Measurements from ENCODE around the gene WDR54. TPM values are rescaled to one million over a fixed set of nuclear protein-coding genes. Genes with fewer than 3 reads are reported as not detected.
"Not testable (repeated sequence)": the region's sequence is repeated elsewhere in the genome, so short reads cannot be mapped to it uniquely, and the experiment has no call there.

Gene WDR54
- total and polyA plus RNA-seq, 2 donors = 32.5 to 35.6 TPM

DNA sequence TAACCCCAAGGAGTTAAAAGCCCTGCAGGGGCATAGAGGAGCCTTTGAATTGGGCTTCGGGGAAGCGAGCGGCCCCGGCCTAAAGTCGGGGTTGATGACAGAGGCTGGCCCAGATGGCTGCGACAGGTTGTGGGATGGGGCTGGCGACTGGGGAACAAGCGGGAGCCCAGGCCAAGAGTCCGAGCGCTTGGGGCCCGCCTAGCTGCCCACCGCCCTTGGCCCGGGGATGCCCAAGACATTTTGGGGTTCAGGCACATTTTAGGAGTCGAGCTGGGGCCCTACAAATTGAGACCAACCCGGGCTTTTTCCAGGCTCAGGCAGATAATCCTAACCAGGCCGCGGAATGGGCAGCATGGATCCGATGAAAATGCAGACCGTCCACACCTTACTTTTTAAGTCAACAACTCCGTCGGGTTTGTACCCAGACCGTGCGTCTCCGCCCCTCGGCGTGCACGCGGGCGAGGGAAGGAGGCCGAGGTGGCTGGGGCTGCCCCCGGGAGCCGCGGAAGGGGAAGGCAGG, 19.7 kb downstream of the WDR54 start:
- peaks cover 4 to 26% of the 10 kb centered on the region in 2 donors for H3K4me1 ChIP-seq (ENCODE audit: control insufficient read depth in 2 of 2, insufficient read depth in 2 of 2, low read length in 2 of 2)
- H3K27ac ChIP-seq (ENCODE audit: low read depth in 1 of 2, low read length in 1 of 2) = peak overlapping the region; percentile 56 to 73
- peaks cover 23 to 62% of the 10 kb centered on the region in 2 donors for H3K27me3 ChIP-seq (ENCODE audit: control insufficient read depth in 2 of 2, insufficient read depth in 1 of 2, low read length in 1 of 2)
- no peak for DNase-seq (ENCODE audit: low read depth in 6 of 9, low spot score in 9 of 9)
- 56% methylated on average over 33 of the region's 33 CpGs for WGBS
- H3K9me3 ChIP-seq (ENCODE audit: control insufficient read depth in 2 of 2, insufficient read depth in 1 of 2, low read length in 1 of 2) = peaks cover 0 to 8% of the 10 kb centered on the region in 2 donors
- H3K4me3 ChIP-seq (ENCODE audit: low read length in 2 of 2) = peak overlapping the region; percentile 40 to 45
- H3K36me3 ChIP-seq (ENCODE audit: control insufficient read depth in 2 of 2, insufficient read depth in 2 of 2, low read length in 1 of 2) = no peaks in the 10 kb centered on the region

DNA sequence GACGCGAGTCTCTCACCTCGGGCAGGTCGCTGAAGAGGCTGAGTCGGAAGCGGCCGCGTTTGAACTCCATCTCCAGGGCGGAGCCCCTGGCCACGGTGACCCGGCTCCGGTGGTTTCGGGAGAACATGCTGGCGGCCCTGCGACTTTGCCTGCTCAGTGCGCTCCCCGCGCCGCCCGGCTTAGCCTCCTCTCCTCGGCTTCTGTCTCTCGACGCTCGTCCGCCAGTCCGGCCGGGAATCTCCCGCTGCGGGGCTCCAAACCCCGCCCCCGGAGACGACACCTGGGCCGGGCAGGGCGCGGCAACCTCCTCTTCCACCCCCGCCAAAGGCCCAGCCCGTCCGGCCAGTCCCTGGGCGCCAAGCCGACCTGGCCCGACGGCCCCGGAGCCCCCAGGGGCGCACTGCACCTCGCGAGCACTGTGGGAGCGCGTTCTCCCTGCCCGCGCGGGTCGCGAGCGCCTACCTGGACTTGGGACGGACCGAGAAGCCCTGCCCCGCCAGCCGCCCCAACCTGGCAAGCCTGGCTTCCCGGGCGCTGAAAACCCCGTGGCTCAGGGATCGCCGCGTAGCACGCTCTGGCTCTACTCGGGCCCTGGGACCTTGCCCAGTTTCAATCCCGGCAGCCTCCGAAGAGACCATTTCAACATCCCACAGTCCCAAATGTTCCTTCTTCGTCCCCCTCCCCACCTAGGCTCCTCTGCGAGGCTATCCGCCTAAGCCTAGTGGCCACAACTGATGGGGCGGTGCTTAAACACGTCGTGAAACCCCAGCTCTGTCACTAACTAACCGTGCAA, 20.4 kb downstream of the WDR54 start, which contains the start of gene RTKN:
TSS of gene RTKN (minus strand) at position 248 of the 793 bp plus-strand sequence. CDS start at position 127, 121 bp downstream.
- peak in 1 of 9 donors; percentile 35 for DNase-seq (ENCODE audit: low read depth in 6 of 9, low spot score in 9 of 9)
- H3K4me3 ChIP-seq (ENCODE audit: low read length in 2 of 2) = peak within 1 kb of the TSS; percentile 40 to 45
- 13% methylated on average over 75 of the region's 75 CpGs for WGBS
- peaks cover 4 to 26% of the 10 kb centered on the region in 2 donors for H3K4me1 ChIP-seq (ENCODE audit: control insufficient read depth in 2 of 2, insufficient read depth in 2 of 2, low read length in 2 of 2)
- no peaks in the 10 kb centered on the region for H3K36me3 ChIP-seq (ENCODE audit: control insufficient read depth in 2 of 2, insufficient read depth in 2 of 2, low read length in 1 of 2)
- peaks cover 0 to 8% of the 10 kb centered on the region in 2 donors for H3K9me3 ChIP-seq (ENCODE audit: control insufficient read depth in 2 of 2, insufficient read depth in 1 of 2, low read length in 1 of 2)
- peaks cover 23 to 65% of the 10 kb centered on the region in 2 donors for H3K27me3 ChIP-seq (ENCODE audit: control insufficient read depth in 2 of 2, insufficient read depth in 1 of 2, low read length in 1 of 2)
- peak within 1 kb of the TSS; percentile 73 to 75 for H3K27ac ChIP-seq (ENCODE audit: low read depth in 1 of 2, low read length in 1 of 2)

DNA sequence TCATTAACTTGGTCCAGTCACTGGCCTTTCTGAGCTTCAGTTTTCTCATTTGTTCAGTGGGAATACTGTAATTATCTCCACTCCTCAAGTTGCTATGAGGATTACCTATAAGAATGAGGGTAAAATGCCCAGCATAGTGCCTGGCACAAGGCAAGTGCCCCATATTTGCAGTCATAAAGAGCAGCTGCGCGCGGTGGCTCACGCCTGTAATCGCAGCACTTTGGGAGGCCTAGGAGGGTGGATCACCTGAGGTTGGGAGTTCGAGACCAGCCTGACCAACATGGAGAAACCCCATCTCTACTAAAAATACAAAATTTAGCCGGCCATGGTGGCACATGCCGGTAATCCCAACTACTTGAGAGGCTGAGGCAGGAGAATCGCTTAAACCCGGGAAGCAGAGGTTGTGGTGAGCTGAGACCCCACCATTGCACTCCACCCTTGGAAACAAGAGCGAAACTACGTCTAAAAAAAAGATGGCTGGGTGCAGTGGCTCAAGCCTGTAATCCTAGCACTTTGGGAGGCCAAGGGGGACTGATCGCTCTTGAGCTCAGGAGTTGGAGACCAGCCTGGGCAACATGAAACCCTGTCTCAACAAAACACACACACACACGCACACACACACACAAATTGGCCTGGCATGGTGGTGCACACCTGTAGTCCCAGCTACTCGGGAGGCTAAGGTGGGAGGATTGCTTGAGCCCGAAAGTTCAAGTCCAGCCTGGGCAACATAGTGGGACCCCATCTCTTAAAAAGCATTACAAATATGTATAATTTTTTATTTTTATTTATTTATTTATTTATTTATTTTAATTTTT, 21.2 kb downstream of the WDR54 start:
- WGBS = 96% methylated on average over 16 of the region's 16 CpGs
- H3K4me3 ChIP-seq (ENCODE audit: low read length in 2 of 2); H3K9me3 ChIP-seq (ENCODE audit: control insufficient read depth in 2 of 2, insufficient read depth in 1 of 2, low read length in 1 of 2); DNase-seq (ENCODE audit: low read depth in 6 of 9, low spot score in 9 of 9); H3K36me3 ChIP-seq (ENCODE audit: control insufficient read depth in 2 of 2, insufficient read depth in 2 of 2, low read length in 1 of 2): not testable (repeated sequence)
- Histone ChIP-seq H3K27me3 (ENCODE audit: control insufficient read depth in 2 of 2, insufficient read depth in 1 of 2, low read length in 1 of 2) (peaks cover 23 to 65% of the 10 kb centered on the region in 2 donors), H3K27ac (ENCODE audit: low read depth in 1 of 2, low read length in 1 of 2) (peak overlapping the region in 1 of 2 donors; percentile 71), H3K4me1 (ENCODE audit: control insufficient read depth in 2 of 2, insufficient read depth in 2 of 2, low read length in 2 of 2) (peaks cover 4 to 26% of the 10 kb centered on the region in 2 donors)

DNA sequence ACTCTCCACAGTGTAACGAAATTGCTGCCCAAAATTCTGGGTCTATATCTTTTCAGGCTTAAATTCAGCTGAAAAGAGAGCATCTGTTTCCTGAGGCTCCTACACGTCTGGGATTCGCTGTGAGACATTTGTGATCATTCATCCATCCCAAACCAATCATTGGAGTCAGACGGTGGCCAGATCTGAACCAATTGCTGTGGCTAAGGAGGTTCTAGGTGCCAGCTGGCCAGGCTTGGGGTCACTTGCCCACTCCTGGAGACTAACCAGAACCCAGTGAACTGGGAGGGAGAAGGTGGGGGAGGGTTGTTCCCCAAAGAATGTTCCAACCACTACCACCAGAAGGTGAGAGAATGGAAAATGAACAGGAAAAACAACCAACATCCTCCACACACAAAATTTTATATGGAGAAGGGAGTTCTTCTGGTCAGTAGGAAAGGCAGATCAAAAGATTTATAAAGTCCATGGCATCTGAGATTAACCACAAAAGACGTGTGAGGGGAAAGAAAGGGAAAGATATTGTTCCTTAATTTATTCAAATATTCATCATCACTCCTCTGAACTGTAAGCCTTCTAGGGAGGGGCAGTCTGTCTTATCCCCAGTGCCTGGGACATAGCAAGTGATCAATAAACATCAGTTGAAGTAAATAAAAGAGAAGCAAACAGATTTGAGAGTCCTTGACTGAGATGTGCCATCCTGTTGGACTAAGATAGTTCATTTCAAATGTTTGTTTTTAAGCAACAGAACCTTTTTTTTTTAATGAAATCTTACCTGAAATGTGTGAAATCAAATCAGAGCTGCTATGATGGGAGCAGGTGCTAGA, 23.2 kb downstream of the WDR54 start:
- WGBS = 37% methylated on average over 5 of the region's 5 CpGs
- Histone ChIP-seq H3K27ac (ENCODE audit: low read depth in 1 of 2, low read length in 1 of 2) (peak overlapping the region in 1 of 2 donors; percentile 27), H3K4me3 (ENCODE audit: low read length in 2 of 2) (no peak overlapping the region), H3K4me1 (ENCODE audit: control insufficient read depth in 2 of 2, insufficient read depth in 2 of 2, low read length in 2 of 2) (peaks cover 4 to 20% of the 10 kb centered on the region in 2 donors), H3K36me3 (ENCODE audit: control insufficient read depth in 2 of 2, insufficient read depth in 2 of 2, low read length in 1 of 2) (no peaks in the 10 kb centered on the region), H3K9me3 (ENCODE audit: control insufficient read depth in 2 of 2, insufficient read depth in 1 of 2, low read length in 1 of 2) (peaks cover 0 to 8% of the 10 kb centered on the region in 2 donors), H3K27me3 (ENCODE audit: control insufficient read depth in 2 of 2, insufficient read depth in 1 of 2, low read length in 1 of 2) (peaks cover 23 to 59% of the 10 kb centered on the region in 2 donors)
- no peak for DNase-seq (ENCODE audit: low read depth in 6 of 9, low spot score in 9 of 9)

DNA sequence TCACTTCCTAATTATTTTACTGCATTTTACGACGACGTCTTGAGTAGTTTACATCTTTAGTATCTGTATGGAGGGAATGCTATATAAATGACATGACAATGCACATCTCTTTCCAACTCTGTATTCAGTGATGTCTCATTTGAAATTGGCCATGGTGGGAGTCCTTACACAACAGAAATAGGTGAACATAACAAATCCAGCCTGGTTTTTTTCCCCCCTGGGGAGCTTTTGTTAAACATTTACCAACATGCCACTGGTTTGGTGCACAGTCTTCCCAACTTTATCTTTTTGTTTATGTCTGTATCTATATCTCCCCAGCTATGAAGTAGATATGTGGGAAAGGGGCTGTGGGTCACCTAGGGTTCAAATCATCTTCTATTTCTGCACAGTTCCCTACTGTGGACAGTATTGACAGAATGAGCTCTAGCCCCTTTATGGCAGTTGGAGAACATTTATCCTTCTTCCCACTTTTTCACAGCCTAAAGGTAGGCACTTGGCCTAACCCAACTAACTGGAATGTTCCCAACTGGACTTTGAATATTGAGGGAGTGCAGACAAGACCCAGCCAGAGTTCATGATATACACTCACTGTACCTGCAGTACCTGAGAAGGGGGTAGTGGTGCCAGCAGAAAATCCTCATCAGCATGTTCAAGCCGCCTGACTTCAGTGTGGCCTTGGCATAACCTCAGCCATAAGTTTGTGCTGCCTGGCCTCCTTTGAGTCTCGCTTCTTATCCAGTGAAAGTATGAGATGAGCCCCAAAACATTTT, 25.9 kb downstream of the WDR54 start:
- H3K27me3 ChIP-seq (ENCODE audit: control insufficient read depth in 2 of 2, insufficient read depth in 1 of 2, low read length in 1 of 2) = peaks cover 7 to 32% of the 10 kb centered on the region in 2 donors
- no peak for DNase-seq (ENCODE audit: low read depth in 6 of 9, low spot score in 9 of 9)
- H3K36me3 ChIP-seq (ENCODE audit: control insufficient read depth in 2 of 2, insufficient read depth in 2 of 2, low read length in 1 of 2) = no peaks in the 10 kb centered on the region
- WGBS = 97% methylated on average over 5 of the region's 5 CpGs
- H3K4me1 ChIP-seq (ENCODE audit: control insufficient read depth in 2 of 2, insufficient read depth in 2 of 2, low read length in 2 of 2) = peaks cover under 1 to 6% of the 10 kb centered on the region in 2 donors
- H3K27ac ChIP-seq (ENCODE audit: low read depth in 1 of 2, low read length in 1 of 2) = no peak overlapping the region
- no peak overlapping the region for H3K4me3 ChIP-seq (ENCODE audit: low read length in 2 of 2)
- no peaks in the 10 kb centered on the region for H3K9me3 ChIP-seq (ENCODE audit: control insufficient read depth in 2 of 2, insufficient read depth in 1 of 2, low read length in 1 of 2)

DNA sequence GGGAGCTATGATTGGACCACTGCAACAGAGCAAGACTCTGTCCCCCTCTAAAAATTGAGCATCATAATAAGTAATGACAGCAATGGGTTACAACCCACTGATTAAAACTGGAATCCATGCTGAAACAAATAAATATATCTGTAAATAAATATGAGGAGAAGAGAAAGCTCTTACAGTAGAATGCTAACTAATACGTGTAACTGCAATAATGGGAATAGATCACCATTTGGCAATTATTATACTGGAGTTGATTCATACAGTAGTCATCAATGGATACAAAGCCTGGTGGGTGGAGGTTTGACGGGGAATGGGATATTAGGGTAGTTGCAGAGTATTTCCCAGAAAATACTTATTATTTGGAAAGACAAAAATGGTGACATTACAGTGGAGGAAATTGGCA, 27.2 kb downstream of the WDR54 start:
- H3K27ac ChIP-seq (ENCODE audit: low read depth in 1 of 2, low read length in 1 of 2) = no peak overlapping the region
- no peak overlapping the region for H3K4me3 ChIP-seq (ENCODE audit: low read length in 2 of 2)
- H3K9me3 ChIP-seq (ENCODE audit: control insufficient read depth in 2 of 2, insufficient read depth in 1 of 2, low read length in 1 of 2) = no peaks in the 10 kb centered on the region
- DNase-seq (ENCODE audit: low read depth in 6 of 9, low spot score in 9 of 9) = no peak
- WGBS = 97% methylated on average over 2 of the region's 2 CpGs
- H3K4me1 ChIP-seq (ENCODE audit: control insufficient read depth in 2 of 2, insufficient read depth in 2 of 2, low read length in 2 of 2) = peaks cover 6 to 15% of the 10 kb centered on the region in 2 donors
- peaks cover 4 to 19% of the 10 kb centered on the region in 2 donors for H3K27me3 ChIP-seq (ENCODE audit: control insufficient read depth in 2 of 2, insufficient read depth in 1 of 2, low read length in 1 of 2)
- H3K36me3 ChIP-seq (ENCODE audit: control insufficient read depth in 2 of 2, insufficient read depth in 2 of 2, low read length in 1 of 2) = no peaks in the 10 kb centered on the region

DNA sequence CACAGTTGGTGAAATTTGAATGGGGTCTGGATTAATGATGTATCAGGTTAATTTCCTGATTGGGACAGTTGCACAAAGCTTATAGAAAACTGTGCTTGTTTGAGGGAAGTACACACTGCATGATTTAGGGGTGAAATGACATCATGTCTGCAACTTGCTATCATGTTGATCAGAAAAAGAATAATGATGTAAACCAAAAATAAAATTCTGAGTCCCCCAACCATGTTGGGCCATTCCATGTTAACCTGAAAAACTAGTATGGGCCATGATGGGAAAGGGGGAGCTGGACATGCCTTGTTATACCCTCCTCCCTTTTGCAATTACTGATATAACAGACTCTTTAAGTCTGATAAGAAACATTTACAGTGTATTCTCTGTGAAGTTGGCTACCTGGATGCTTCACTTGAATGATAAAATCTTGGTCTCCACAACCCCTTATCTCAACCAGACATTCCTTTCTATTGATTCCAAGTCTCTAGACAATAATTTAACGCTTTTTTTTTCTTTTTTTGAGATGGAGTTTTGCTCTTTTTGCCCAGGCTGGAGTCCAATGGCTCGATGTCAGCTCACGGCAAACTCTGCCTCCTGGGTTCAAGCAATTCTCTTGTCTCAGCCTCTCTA, 29.1 kb downstream of the WDR54 start:
- H3K27me3 ChIP-seq (ENCODE audit: control insufficient read depth in 2 of 2, insufficient read depth in 1 of 2, low read length in 1 of 2) = peaks cover 0 to 4% of the 10 kb centered on the region in 2 donors
- H3K4me3 ChIP-seq (ENCODE audit: low read length in 2 of 2) = no peak overlapping the region
- no peak overlapping the region for H3K27ac ChIP-seq (ENCODE audit: low read depth in 1 of 2, low read length in 1 of 2)
- no peaks in the 10 kb centered on the region for H3K36me3 ChIP-seq (ENCODE audit: control insufficient read depth in 2 of 2, insufficient read depth in 2 of 2, low read length in 1 of 2)
- peaks cover 10 to 28% of the 10 kb centered on the region in 2 donors for H3K4me1 ChIP-seq (ENCODE audit: control insufficient read depth in 2 of 2, insufficient read depth in 2 of 2, low read length in 2 of 2)
- H3K9me3 ChIP-seq (ENCODE audit: control insufficient read depth in 2 of 2, insufficient read depth in 1 of 2, low read length in 1 of 2) = no peaks in the 10 kb centered on the region
- 98% methylated on average over 3 of the region's 3 CpGs for WGBS
- no peak for DNase-seq (ENCODE audit: low read depth in 6 of 9, low spot score in 9 of 9)

Measured in thymus (tissue), 11 donors.